NCI-H2171 (cell line): Measurements from ENCODE around the gene INPP5A.
"Not testable (repeated sequence)": the region's sequence is repeated elsewhere in the genome, so short reads cannot be mapped to it uniquely, and the experiment has no call there.

Source experiments
- DNase-seq: peaks from one replicate; lab custom pipeline; 2025; lab: John Stamatoyannopoulos, UW

Gene INPP5A

GRCh38 chr10:132503581-132504421, 33.8 kb upstream of the INPP5A start:
- DNase-seq, result no peak

- DNase-seq, result no peak
Observed at GRCh38 chr10:132504501-132505272, 32.9 kb upstream of the INPP5A start.

- DNase-seq, result not testable (repeated sequence)
Observed at GRCh38 chr10:132505546-132505945, 32.0 kb upstream of the INPP5A start.

- no peak for DNase-seq
Observed at GRCh38 chr10:132506711-132507408, 30.7 kb upstream of the INPP5A start.

GRCh38 chr10:132507409-132507955, 30.1 kb upstream of the INPP5A start:
- no peak for DNase-seq

GRCh38 chr10:132507956-132508490, 29.6 kb upstream of the INPP5A start:
- DNase-seq, result no peak

- DNase-seq, result no peak
Observed at GRCh38 chr10:132508581-132509443, 28.8 kb upstream of the INPP5A start.

- DNase-seq, result no peak
Observed at GRCh38 chr10:132509506-132510173, 27.9 kb upstream of the INPP5A start.

- DNase-seq, result no peak
Observed at GRCh38 chr10:132510174-132510611, 27.4 kb upstream of the INPP5A start.

- DNase-seq, result no peak
Observed at GRCh38 chr10:132511121-132512051, 26.2 kb upstream of the INPP5A start.

GRCh38 chr10:132512052-132512442, 25.5 kb upstream of the INPP5A start:
- no peak for DNase-seq

GRCh38 chr10:132512693-132513345, 24.8 kb upstream of the INPP5A start:
- no peak for DNase-seq

- DNase-seq, result no peak
Observed at GRCh38 chr10:132514821-132515520, 22.6 kb upstream of the INPP5A start.

GRCh38 chr10:132515811-132516726, 21.5 kb upstream of the INPP5A start:
- no peak for DNase-seq

- no peak for DNase-seq
Observed at GRCh38 chr10:132516771-132517725, 20.5 kb upstream of the INPP5A start.
